Measurements from ENCODE around the gene REEP5. TPM values are rescaled to one million over a fixed set of nuclear protein-coding genes. Genes with fewer than 3 reads are reported as not detected.

The REEP5 gene
- total RNA-seq, 4 donors from 2014 or later: 19.8 to 47.5 (median 35.6) TPM

DNA sequence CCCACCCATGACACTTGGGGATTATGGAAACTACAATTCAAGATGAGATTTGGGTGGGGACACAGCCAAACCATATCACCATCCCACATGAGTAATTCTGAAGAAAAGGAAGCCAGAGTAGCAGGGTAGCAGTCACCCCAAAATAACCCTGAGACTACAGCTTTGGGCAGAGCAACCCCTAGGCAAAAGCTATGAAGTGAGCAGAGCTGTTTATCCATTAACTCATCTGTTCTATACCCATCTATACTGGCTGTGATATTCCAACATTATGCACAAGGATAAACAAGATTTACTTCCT lies 12.3 kb upstream of the REEP5 start:
- H3K27ac ChIP-seq: no peak overlapping the region
- no peak for DNase-seq
- H3K9me3 ChIP-seq: no peaks in the 10 kb centered on the region
- TF ChIP-seq, protein P1, sequence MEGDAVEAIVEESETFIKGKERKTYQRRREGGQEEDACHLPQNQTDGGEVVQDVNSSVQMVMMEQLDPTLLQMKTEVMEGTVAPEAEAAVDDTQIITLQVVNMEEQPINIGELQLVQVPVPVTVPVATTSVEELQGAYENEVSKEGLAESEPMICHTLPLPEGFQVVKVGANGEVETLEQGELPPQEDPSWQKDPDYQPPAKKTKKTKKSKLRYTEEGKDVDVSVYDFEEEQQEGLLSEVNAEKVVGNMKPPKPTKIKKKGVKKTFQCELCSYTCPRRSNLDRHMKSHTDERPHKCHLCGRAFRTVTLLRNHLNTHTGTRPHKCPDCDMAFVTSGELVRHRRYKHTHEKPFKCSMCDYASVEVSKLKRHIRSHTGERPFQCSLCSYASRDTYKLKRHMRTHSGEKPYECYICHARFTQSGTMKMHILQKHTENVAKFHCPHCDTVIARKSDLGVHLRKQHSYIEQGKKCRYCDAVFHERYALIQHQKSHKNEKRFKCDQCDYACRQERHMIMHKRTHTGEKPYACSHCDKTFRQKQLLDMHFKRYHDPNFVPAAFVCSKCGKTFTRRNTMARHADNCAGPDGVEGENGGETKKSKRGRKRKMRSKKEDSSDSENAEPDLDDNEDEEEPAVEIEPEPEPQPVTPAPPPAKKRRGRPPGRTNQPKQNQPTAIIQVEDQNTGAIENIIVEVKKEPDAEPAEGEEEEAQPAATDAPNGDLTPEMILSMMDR (IDR thresholded peaks at IDR 0.05): no peak
- no peak for TF ChIP-seq POLR2A (IDR thresholded peaks at IDR 0.05)
- no peaks in the 10 kb centered on the region for H3K36me3 ChIP-seq
- no peaks in the 10 kb centered on the region for H3K27me3 ChIP-seq
- H3K4me3 ChIP-seq: no peak overlapping the region
- peaks cover 0 to 5% (median 3%) of the 10 kb centered on the region in 4 donors for H3K4me1 ChIP-seq

DNA sequence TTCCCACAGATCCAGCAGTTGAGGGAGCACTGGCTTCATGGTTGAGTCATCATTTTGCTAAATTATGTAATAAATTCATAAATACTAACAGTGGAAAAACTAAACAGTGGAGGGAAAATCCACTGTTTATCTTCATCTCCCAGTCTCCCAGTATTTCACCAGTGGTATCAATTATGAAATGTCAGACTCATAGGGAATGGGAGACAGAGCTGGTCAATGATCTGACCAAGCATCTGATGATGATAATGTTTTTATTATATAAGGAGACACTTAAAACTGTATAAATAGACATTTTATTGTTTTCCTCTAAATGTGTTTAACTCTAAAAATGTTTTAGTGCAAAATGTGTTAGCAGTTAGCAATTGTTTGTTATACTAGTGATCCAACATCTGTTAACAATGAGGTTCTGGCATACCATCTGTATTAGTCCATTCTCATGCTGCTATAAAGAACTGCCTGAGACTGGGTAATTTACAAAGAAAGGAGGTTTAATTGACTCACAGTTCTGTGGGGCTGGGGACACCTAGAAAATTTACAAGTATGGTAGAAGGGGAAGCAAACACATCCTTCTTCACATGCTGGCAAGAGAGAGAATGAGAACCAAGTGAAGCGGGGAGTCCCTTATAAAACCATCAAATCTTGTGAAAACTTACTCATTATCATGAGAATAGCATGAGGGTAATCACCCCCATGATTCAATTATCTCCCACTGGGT lies 11.8 kb upstream of the REEP5 start:
- Histone ChIP-seq H3K9me3 (no peaks in the 10 kb centered on the region), H3K27me3 (no peaks in the 10 kb centered on the region), H3K36me3 (no peaks in the 10 kb centered on the region), H3K4me1 (peaks cover 0 to 5% (median 3%) of the 10 kb centered on the region in 4 donors), H3K4me3 (no peak overlapping the region), H3K27ac (no peak overlapping the region)
- TF ChIP-seq, protein P1 (IDR thresholded peaks at IDR 0.05): no peak
- no peak for TF ChIP-seq POLR2A (IDR thresholded peaks at IDR 0.05)
- no peak for DNase-seq

DNA sequence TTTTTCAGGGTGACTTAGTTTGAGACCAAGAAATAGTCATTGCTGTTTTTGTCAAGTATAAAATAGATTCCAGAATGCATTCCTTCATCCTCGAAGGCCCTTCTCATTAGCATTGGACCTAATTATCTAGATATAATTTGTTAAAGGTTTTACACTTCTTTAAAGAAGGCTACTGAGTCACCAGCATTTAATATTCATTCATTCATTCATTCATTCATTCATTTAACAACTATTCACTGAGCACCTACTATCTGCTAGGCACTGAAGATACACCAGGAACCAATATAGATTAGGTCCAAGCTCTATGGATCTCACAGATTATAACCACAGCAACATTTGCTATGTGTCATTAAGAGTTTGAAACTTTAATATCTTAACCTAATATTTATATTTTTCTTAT lies 11.1 kb upstream of the REEP5 start:
- H3K27me3 ChIP-seq: no peaks in the 10 kb centered on the region
- no peak for DNase-seq
- no peak for TF ChIP-seq POLR2A (IDR thresholded peaks at IDR 0.05)
- TF ChIP-seq, protein P1 (IDR thresholded peaks at IDR 0.05): no peak
- H3K4me3 ChIP-seq: no peak overlapping the region
- peaks cover 0 to 5% (median 3%) of the 10 kb centered on the region in 4 donors for H3K4me1 ChIP-seq
- no peaks in the 10 kb centered on the region for H3K36me3 ChIP-seq
- H3K27ac ChIP-seq: no peak overlapping the region
- H3K9me3 ChIP-seq: no peaks in the 10 kb centered on the region

DNA sequence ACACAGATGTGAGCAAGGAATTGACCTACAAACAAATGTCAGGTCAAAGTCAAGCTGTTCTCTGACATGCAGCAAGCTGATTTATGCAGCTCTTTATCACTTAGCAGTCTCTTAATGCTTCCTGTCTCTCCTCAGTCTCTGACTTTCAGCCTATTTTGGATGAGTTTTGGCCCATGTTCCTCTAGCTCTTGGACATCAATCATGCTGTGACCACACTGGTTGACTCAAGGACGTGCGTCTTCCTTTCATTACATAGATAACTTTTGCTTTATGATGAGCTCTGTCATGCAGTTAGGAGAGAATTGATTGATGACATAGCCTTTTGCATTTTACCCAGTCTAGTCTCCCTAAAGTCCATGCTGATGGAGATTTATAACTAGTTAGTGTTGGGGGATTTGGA lies 9.4 kb upstream of the REEP5 start:
- Histone ChIP-seq H3K27me3 (no peaks in the 10 kb centered on the region), H3K9me3 (no peaks in the 10 kb centered on the region), H3K36me3 (no peaks in the 10 kb centered on the region), H3K27ac (no peak overlapping the region), H3K4me1 (peaks cover 0 to 5% (median 3%) of the 10 kb centered on the region in 4 donors), H3K4me3 (no peak overlapping the region)
- no peak for DNase-seq
- TF ChIP-seq, protein P1 (IDR thresholded peaks at IDR 0.05): no peak
- TF ChIP-seq POLR2A (IDR thresholded peaks at IDR 0.05): no peak

DNA sequence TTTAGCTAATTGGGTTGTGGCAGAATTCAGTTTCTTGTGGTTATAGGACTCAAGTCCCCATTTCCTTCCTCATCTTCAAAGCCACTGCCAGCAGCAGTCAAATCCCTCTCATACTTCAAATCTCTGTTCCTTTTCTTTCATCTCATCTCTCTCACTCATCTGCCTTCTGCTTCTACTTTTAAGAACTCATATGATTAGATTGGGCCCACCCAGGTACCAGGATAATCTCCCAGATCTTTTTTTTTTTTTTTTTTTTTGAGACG lies 8.0 kb upstream of the REEP5 start:
- H3K9me3 ChIP-seq: no peaks in the 10 kb centered on the region
- H3K36me3 ChIP-seq: no peaks in the 10 kb centered on the region
- H3K4me1 ChIP-seq: peaks cover 0 to 5% (median 3%) of the 10 kb centered on the region in 4 donors
- no peak for TF ChIP-seq POLR2A (IDR thresholded peaks at IDR 0.05)
- TF ChIP-seq, protein P1 (IDR thresholded peaks at IDR 0.05): no peak
- H3K27ac ChIP-seq: peak overlapping the region in 2 of 4 donors; percentile 47 to 72
- peak in 1 of 3 donors; percentile 49 for DNase-seq
- no peaks in the 10 kb centered on the region for H3K27me3 ChIP-seq
- H3K4me3 ChIP-seq: no peak overlapping the region

Measured in Peyer's patch (tissue), 4 donors.